Measurements from ENCODE around the gene HDAC9. TPM values are rescaled to one million over a fixed set of nuclear protein-coding genes. Genes with fewer than 3 reads are reported as not detected.

The HDAC9 gene
- total RNA-seq, 1 experiment from 2014 or later = 4.3 TPM

DNA sequence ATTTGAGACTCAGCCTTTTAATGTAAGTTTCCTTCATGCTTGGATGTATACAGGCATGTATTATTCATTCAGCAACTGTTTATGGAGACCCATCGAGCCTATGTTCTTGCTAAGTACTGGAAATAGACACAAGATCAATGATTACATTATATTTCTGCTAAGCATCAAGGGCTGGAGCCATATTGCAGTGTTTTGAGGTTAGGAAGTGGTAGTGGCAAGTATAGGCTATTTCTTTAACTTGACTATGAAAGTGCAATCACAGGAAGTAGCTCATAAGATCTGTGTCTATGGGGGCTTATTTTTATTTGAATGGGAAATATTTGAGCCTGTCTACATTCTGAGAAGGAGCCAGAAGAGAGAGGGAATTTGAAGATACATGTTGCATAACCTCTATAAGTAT is 123.8 kb downstream of the HDAC9 start:
- CTCF ChIA-PET = interaction anchor here (1.3 kb wide), 1 partner anchor 39 kb away, joined by 3 read pairs; no protein-coding TSS in a partner anchor

DNA sequence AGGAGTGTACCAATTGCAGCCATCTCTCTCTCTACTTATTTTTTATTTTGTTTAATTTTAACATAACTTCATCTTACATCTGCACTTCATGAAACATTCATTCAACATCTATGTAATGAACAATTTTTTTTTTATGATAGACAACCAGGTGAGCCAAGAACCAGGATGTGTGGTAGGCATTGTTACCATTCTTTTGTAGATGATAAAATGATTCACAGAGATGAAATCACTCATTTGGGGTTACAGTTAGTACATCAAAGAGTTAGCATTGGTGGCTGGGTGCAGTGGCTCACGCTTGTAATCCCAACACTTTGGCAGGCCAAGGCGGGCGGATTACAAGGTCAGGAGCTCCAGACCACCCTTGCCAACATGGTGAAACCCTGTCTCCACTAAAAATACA is 127.8 kb downstream of the HDAC9 start:
- H2AFZ ChIP-seq (ENCODE audit: low read depth, low read length, poor library complexity, severe bottlenecking) = no peak overlapping the region
- CTCF ChIA-PET = no interaction called here
- no peak overlapping the region for H3K4me3 ChIP-seq (replicated peaks in 1 of 2; ENCODE audit: low read depth in 1 of 2, low read length in 2 of 2)
- H3K9me3 ChIP-seq (ENCODE audit: control insufficient read depth in 1 of 2, insufficient read depth in 1 of 2, low read depth in 1 of 2, low read length in 2 of 2) = no peaks in the 10 kb centered on the region
- H3K4me2 ChIP-seq (ENCODE audit: low read length) = no peak overlapping the region
- no peaks in the 10 kb centered on the region for H4K20me1 ChIP-seq (ENCODE audit: insufficient read depth)
- POLR2A ChIA-PET = no interaction called here
- no peaks in the 10 kb centered on the region for H3K79me2 ChIP-seq (ENCODE audit: insufficient read depth, low read length)
- no TSS peak for BruUV-seq (replicated peaks)
- ATAC-seq (no peak), DNase-seq (ENCODE audit: low read depth, low spot score) (no peak)
- H3K9me2 ChIP-seq (ENCODE audit: insufficient read depth) = no peaks in the 10 kb centered on the region
- intact Hi-C loops (cut with micrococcal nuclease) = no loop called here
- H3K36me3 ChIP-seq (ENCODE audit: control insufficient read depth in 1 of 2, insufficient read depth in 2 of 2, low read length in 2 of 2) = no peaks in the 10 kb centered on the region
- RAD21 ChIA-PET (ENCODE audit: low non-redundant PET in 1 of 2, low total read pairs in 2 of 2, uncharacterized antibody in 2 of 2, unreplicated experiment in 2 of 2) = no interaction called here
- H3K27me3 ChIP-seq (ENCODE audit: insufficient read depth, low read length) = no peaks in the 10 kb centered on the region
- no peak overlapping the region for H3K27ac ChIP-seq (ENCODE audit: low read depth, low read length)
- no peaks in the 10 kb centered on the region for H3K4me1 ChIP-seq (ENCODE audit: control insufficient read depth in 1 of 2, insufficient read depth in 2 of 2, low read length in 2 of 2)
- no peak overlapping the region for H3K9ac ChIP-seq (ENCODE audit: low read length)
- TF ChIP-seq, protein P1, sequence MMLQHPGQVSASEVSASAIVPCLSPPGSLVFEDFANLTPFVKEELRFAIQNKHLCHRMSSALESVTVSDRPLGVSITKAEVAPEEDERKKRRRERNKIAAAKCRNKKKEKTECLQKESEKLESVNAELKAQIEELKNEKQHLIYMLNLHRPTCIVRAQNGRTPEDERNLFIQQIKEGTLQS (IDR thresholded peaks at IDR 0.05) = no peak
- no peak for TF ChIP-seq SIN3A (IDR thresholded peaks at IDR 0.05; ENCODE audit: low read depth)
- TF ChIP-seq, protein P2, sequence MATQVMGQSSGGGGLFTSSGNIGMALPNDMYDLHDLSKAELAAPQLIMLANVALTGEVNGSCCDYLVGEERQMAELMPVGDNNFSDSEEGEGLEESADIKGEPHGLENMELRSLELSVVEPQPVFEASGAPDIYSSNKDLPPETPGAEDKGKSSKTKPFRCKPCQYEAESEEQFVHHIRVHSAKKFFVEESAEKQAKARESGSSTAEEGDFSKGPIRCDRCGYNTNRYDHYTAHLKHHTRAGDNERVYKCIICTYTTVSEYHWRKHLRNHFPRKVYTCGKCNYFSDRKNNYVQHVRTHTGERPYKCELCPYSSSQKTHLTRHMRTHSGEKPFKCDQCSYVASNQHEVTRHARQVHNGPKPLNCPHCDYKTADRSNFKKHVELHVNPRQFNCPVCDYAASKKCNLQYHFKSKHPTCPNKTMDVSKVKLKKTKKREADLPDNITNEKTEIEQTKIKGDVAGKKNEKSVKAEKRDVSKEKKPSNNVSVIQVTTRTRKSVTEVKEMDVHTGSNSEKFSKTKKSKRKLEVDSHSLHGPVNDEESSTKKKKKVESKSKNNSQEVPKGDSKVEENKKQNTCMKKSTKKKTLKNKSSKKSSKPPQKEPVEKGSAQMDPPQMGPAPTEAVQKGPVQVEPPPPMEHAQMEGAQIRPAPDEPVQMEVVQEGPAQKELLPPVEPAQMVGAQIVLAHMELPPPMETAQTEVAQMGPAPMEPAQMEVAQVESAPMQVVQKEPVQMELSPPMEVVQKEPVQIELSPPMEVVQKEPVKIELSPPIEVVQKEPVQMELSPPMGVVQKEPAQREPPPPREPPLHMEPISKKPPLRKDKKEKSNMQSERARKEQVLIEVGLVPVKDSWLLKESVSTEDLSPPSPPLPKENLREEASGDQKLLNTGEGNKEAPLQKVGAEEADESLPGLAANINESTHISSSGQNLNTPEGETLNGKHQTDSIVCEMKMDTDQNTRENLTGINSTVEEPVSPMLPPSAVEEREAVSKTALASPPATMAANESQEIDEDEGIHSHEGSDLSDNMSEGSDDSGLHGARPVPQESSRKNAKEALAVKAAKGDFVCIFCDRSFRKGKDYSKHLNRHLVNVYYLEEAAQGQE (IDR thresholded peaks at IDR 0.05; ENCODE audit: low read depth) = no peak
- no peak for TF ChIP-seq ELF1 (IDR thresholded peaks at IDR 0.05; ENCODE audit: borderline replicate concordance, low read depth)
- TF ChIP-seq, protein P3, sequence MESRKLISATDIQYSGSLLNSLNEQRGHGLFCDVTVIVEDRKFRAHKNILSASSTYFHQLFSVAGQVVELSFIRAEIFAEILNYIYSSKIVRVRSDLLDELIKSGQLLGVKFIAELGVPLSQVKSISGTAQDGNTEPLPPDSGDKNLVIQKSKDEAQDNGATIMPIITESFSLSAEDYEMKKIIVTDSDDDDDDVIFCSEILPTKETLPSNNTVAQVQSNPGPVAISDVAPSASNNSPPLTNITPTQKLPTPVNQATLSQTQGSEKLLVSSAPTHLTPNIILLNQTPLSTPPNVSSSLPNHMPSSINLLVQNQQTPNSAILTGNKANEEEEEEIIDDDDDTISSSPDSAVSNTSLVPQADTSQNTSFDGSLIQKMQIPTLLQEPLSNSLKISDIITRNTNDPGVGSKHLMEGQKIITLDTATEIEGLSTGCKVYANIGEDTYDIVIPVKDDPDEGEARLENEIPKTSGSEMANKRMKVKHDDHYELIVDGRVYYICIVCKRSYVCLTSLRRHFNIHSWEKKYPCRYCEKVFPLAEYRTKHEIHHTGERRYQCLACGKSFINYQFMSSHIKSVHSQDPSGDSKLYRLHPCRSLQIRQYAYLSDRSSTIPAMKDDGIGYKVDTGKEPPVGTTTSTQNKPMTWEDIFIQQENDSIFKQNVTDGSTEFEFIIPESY (IDR thresholded peaks at IDR 0.05; ENCODE audit: extremely low read depth, insufficient replicate concordance, low read length) = no peak
- TF ChIP-seq SRF (IDR thresholded peaks at IDR 0.05; ENCODE audit: low read depth) = no peak
- TF ChIP-seq CEBPB (IDR thresholded peaks at IDR 0.05; ENCODE audit: low read depth) = no peak
- no peak for TF ChIP-seq RAD21 (IDR thresholded peaks at IDR 0.05; ENCODE audit: low read depth)
- TF ChIP-seq POLR2AphosphoS5 (IDR thresholded peaks at IDR 0.05; ENCODE audit: low read depth, low read length) = no peak
- TF ChIP-seq, protein P4, sequence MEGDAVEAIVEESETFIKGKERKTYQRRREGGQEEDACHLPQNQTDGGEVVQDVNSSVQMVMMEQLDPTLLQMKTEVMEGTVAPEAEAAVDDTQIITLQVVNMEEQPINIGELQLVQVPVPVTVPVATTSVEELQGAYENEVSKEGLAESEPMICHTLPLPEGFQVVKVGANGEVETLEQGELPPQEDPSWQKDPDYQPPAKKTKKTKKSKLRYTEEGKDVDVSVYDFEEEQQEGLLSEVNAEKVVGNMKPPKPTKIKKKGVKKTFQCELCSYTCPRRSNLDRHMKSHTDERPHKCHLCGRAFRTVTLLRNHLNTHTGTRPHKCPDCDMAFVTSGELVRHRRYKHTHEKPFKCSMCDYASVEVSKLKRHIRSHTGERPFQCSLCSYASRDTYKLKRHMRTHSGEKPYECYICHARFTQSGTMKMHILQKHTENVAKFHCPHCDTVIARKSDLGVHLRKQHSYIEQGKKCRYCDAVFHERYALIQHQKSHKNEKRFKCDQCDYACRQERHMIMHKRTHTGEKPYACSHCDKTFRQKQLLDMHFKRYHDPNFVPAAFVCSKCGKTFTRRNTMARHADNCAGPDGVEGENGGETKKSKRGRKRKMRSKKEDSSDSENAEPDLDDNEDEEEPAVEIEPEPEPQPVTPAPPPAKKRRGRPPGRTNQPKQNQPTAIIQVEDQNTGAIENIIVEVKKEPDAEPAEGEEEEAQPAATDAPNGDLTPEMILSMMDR (IDR thresholded peaks at IDR 0.05 in 2 of 3, conservative IDR thresholded peaks at IDR 0.05 in 1 of 3; ENCODE audit: borderline replicate concordance in 1 of 3, insufficient read depth in 1 of 3, low read depth in 2 of 3, low read length in 2 of 3) = no peak
- TF ChIP-seq, protein P5, sequence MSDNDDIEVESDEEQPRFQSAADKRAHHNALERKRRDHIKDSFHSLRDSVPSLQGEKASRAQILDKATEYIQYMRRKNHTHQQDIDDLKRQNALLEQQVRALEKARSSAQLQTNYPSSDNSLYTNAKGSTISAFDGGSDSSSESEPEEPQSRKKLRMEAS (IDR thresholded peaks at IDR 0.05) = no peak
- TF ChIP-seq YY1 (IDR thresholded peaks at IDR 0.05; ENCODE audit: extremely low read depth, insufficient replicate concordance, low read depth, low read length) = no peak

More for the DNA sequence above, 123.8 kb downstream of the HDAC9 start:
- intact Hi-C loops (cut with micrococcal nuclease) = no loop called here
- H2AFZ ChIP-seq (ENCODE audit: low read depth, low read length, poor library complexity, severe bottlenecking) = no peak overlapping the region
- ChIA-PET RAD21 (ENCODE audit: low non-redundant PET in 1 of 2, low total read pairs in 2 of 2, uncharacterized antibody in 2 of 2, unreplicated experiment in 2 of 2) (no interaction called here), POLR2A (no interaction called here)
- no peaks in the 10 kb centered on the region for H3K79me2 ChIP-seq (ENCODE audit: insufficient read depth, low read length)
- H4K20me1 ChIP-seq (ENCODE audit: insufficient read depth) = no peaks in the 10 kb centered on the region
- DNase-seq (ENCODE audit: low read depth, low spot score) (no peak), ATAC-seq (no peak)
- H3K9me2 ChIP-seq (ENCODE audit: insufficient read depth) = no peaks in the 10 kb centered on the region
- H3K27ac ChIP-seq (ENCODE audit: low read depth, low read length) = no peak overlapping the region
- no peak overlapping the region for H3K4me2 ChIP-seq (ENCODE audit: low read length)
- H3K9ac ChIP-seq (ENCODE audit: low read length) = no peak overlapping the region
- H3K4me3 ChIP-seq (replicated peaks in 1 of 2; ENCODE audit: low read depth in 1 of 2, low read length in 2 of 2) = no peak overlapping the region
- BruUV-seq (replicated peaks) = no TSS peak
- H3K36me3 ChIP-seq (ENCODE audit: control insufficient read depth in 1 of 2, insufficient read depth in 2 of 2, low read length in 2 of 2) = no peaks in the 10 kb centered on the region
- H3K27me3 ChIP-seq (ENCODE audit: insufficient read depth, low read length) = no peaks in the 10 kb centered on the region
- no peak for TF ChIP-seq JUND (IDR thresholded peaks at IDR 0.05)
- H3K9me3 ChIP-seq (ENCODE audit: control insufficient read depth in 1 of 2, insufficient read depth in 1 of 2, low read depth in 1 of 2, low read length in 2 of 2) = no peaks in the 10 kb centered on the region
- H3K4me1 ChIP-seq (ENCODE audit: control insufficient read depth in 1 of 2, insufficient read depth in 2 of 2, low read length in 2 of 2) = no peaks in the 10 kb centered on the region
